Neural crest cell (in vitro differentiated cells): ENCODE data around the gene ALK. TPM values are rescaled to one million over a fixed set of nuclear protein-coding genes. Genes with fewer than 3 reads are reported as not detected.
A peak's percentile ranks its signal among the peaks of the same experiment; 100 is the strongest.

Experiments
- DNase-seq: peaks from one replicate; pipeline ENCODE4 v3.0.0; 2021; ENCODE audit warnings: low read depth, mixed read lengths, low spot score
- H3K27ac Mint-ChIP-seq: one replicate; pipeline ENCODE4 v1.8.0; 2021; ENCODE audit warnings: mild to moderate bottlenecking, mixed read lengths; ENCODE audit not compliant: unreplicated experiment
- H3K27me3 Mint-ChIP-seq: 2 replicates; pipeline ENCODE4 v1.8.0; 2021; ENCODE audit warnings: low read depth, mild to moderate bottlenecking, mixed read lengths
- H3K36me3 Mint-ChIP-seq: 2 replicates; pipeline ENCODE4 v1.8.0; 2021; ENCODE audit warnings: low read depth, mild to moderate bottlenecking, mixed read lengths
- H3K4me1 Mint-ChIP-seq: 2 replicates; pipeline ENCODE4 v1.8.0; 2021; ENCODE audit warnings: mixed read lengths
- H3K4me3 Mint-ChIP-seq: one replicate; pipeline ENCODE4 v1.8.0; 2021; ENCODE audit warnings: mild to moderate bottlenecking, mixed read lengths
- H3K9me3 Mint-ChIP-seq: 2 replicates; pipeline ENCODE4 v1.8.0; 2021; ENCODE audit warnings: mixed read lengths
- total RNA-seq: library from RNA; stranded (reverse); gene quantifications from 2 replicates; pipeline ENCODE4 v1.2.1, GENCODE V29; 2021
- TF ChIP-seq, protein P1 (sequence below): fragments of 200-600 bp; sonication (generic); conservative IDR thresholded peaks from 2 replicates; pipeline ENCODE4 v1.5.0; 2021; ENCODE audit warnings: antibody characterized with exemption, mild to moderate bottlenecking

ALK gene
- total RNA-seq, 1 donor from 2014 or later = 2.0 TPM

DNA sequence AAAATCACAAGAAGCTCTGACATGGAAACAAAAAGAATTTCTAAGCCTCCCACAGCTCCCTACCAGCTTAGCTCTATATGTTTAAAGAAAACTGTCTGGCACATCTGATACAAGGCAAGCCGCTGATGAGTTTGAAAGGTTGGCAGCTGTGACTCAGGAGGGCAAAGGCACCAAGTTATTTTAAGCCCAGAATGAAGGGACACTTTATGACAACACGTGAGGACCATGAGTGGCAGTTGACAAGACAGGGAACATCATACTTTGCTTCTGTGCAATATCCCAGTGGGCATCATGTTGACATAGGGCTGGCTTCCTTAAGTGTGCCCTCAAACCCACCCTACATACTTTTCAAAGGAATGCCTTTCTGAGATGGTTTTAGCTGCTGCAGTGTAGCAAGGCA is 533.3 kb downstream of the ALK start:
- Mint-ChIP-seq H3K36me3 (no peaks in the 10 kb centered on the region), H3K9me3 (no peaks in the 10 kb centered on the region), H3K4me3 (no peak overlapping the region), H3K4me1 (peaks cover 4% of the 10 kb centered on the region), H3K27ac (no peak overlapping the region), H3K27me3 (no peaks in the 10 kb centered on the region)
- DNase-seq = no peak
- TF ChIP-seq, protein P1, sequence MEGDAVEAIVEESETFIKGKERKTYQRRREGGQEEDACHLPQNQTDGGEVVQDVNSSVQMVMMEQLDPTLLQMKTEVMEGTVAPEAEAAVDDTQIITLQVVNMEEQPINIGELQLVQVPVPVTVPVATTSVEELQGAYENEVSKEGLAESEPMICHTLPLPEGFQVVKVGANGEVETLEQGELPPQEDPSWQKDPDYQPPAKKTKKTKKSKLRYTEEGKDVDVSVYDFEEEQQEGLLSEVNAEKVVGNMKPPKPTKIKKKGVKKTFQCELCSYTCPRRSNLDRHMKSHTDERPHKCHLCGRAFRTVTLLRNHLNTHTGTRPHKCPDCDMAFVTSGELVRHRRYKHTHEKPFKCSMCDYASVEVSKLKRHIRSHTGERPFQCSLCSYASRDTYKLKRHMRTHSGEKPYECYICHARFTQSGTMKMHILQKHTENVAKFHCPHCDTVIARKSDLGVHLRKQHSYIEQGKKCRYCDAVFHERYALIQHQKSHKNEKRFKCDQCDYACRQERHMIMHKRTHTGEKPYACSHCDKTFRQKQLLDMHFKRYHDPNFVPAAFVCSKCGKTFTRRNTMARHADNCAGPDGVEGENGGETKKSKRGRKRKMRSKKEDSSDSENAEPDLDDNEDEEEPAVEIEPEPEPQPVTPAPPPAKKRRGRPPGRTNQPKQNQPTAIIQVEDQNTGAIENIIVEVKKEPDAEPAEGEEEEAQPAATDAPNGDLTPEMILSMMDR = no peak

DNA sequence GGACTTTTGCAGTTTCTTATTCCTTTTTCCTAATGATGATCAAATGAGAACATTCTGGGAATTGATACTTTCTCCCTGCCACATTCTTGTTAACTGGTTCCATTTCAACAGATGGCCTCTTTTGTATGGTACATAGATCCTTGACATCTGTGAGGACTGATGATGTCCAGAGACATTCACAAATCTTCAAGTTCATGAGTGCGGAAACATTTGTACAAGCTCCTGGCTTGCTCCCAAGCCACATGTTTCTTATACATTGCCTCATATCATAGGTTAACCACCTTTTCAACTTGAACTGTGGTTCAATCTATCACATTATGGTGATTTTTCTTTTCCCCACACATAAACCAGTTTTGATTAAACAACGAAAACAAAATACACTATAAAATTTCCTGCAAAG is 538.9 kb downstream of the ALK start:
- H3K27ac Mint-ChIP-seq = no peak overlapping the region
- no peak for DNase-seq
- H3K4me3 Mint-ChIP-seq = no peak overlapping the region
- H3K27me3 Mint-ChIP-seq = no peaks in the 10 kb centered on the region
- TF ChIP-seq, protein P1 = no peak
- no peaks in the 10 kb centered on the region for H3K4me1 Mint-ChIP-seq
- H3K9me3 Mint-ChIP-seq = peaks cover 3% of the 10 kb centered on the region
- no peaks in the 10 kb centered on the region for H3K36me3 Mint-ChIP-seq

DNA sequence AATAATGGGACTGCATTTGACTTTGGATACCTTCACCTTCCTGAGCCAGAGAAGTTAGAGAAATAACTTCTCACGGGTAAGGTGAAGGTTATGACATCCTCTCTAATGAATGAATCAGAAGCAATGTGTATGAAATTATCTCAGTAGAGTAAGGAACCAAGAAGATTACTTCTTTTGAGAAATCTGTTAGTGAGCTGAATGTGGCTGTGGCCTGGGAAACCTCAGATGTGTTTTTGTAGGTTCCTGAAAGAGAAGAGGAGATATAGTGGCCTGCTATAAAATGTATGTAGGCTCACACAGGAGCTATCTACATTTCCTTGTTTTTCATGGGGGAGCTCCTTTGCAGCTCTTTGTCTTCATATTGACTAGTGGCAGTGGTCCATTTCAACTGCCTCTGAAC is 543.6 kb downstream of the ALK start:
- Mint-ChIP-seq H3K36me3 (no peaks in the 10 kb centered on the region), H3K27me3 (no peaks in the 10 kb centered on the region), H3K9me3 (peaks cover 3% of the 10 kb centered on the region)

DNA sequence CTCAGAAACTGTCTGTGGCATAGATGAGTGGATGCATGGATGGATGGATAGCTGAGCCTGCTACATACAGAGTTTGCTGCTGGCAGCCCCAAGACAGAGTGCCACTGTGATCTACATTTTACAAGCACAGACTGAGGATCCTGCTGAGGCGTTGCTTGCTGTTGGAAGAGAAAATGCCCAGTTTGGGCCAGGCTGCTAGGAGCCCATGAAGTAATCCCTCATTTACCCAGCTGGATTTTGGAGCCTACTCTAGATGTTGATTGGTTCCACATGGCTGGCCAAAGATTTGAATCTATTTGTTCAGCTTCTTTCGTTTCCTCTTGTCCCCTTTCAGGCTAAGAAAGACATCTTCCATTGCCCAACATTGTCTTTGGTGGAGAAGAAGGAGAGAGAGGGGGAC is 544.8 kb downstream of the ALK start:
- Mint-ChIP-seq H3K27ac (no peak overlapping the region), H3K4me3 (no peak overlapping the region), H3K36me3 (no peaks in the 10 kb centered on the region), H3K4me1 (peaks cover 9% of the 10 kb centered on the region), H3K27me3 (peaks cover 2% of the 10 kb centered on the region), H3K9me3 (no peaks in the 10 kb centered on the region)
- no peak for DNase-seq
- TF ChIP-seq, protein P1 = no peak

More for the DNA sequence above, 543.6 kb downstream of the ALK start:
- TF ChIP-seq, protein P1 = no peak
- DNase-seq = no peak
- Mint-ChIP-seq H3K27ac (no peak overlapping the region), H3K4me1 (peaks cover 9% of the 10 kb centered on the region), H3K4me3 (no peak overlapping the region)

DNA sequence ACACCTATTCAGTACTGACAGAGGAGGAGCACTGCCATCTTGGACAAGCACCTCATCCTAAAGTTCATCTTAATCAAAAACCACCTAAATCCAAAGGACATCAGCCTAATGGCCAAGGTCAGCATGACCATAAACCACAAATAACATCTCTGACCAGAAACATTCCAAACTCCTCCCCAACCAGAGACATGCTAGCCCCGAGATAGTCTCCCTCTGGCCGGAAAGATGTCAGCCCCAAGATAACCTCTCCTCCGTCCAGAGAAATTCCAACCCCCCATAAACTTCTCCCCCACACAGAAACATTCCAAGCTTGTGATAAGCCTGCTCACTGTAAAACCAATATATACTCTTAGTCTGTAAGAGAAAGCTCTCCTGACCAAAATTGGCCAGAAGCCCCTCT is 545.5 kb downstream of the ALK start:
- no peak overlapping the region for H3K4me3 Mint-ChIP-seq
- H3K4me1 Mint-ChIP-seq = peaks cover 9% of the 10 kb centered on the region
- H3K36me3 Mint-ChIP-seq = no peaks in the 10 kb centered on the region
- H3K9me3 Mint-ChIP-seq = no peaks in the 10 kb centered on the region
- peaks cover 2% of the 10 kb centered on the region for H3K27me3 Mint-ChIP-seq
- no peak for DNase-seq
- TF ChIP-seq, protein P1 = no peak
- no peak overlapping the region for H3K27ac Mint-ChIP-seq

DNA sequence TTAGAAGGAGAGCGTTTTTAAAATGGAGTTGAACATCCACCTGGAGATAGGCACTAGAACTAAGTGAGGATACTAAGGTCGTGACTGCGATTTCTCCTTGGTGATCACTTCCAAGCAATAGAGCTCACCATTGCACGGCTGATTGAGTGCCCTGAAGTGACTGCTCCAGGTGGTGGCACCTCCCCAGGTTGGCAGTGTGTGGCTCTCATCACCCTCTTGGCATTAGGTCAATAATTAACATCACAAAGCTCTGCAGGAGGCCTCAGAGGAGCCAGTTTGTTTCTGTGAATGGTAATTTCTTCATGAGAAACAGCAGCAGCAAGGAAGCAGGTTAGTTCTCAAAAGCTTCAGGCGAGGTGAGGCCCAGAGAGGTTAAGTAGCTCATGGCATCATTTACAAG is 546.6 kb downstream of the ALK start:
- H3K27me3 Mint-ChIP-seq = peaks cover 5% of the 10 kb centered on the region
- no peak for DNase-seq
- H3K36me3 Mint-ChIP-seq = no peaks in the 10 kb centered on the region
- H3K27ac Mint-ChIP-seq = peak overlapping the region; percentile 16
- peaks cover 9% of the 10 kb centered on the region for H3K4me1 Mint-ChIP-seq
- no peak overlapping the region for H3K4me3 Mint-ChIP-seq
- TF ChIP-seq, protein P1 = no peak
- no peaks in the 10 kb centered on the region for H3K9me3 Mint-ChIP-seq
